Retinal pigment epithelial cell (primary cell): ENCODE measurements around the gene SIN3A.
"Not testable (repeated sequence)": the region's sequence is repeated elsewhere in the genome, so short reads cannot be mapped to it uniquely, and the experiment has no call there.

Experiments used
- DNase-seq: peaks from one replicate; pipeline ENCODE4 v3.0.0-alpha.2; 2010; ENCODE audit warnings: low read depth
- H3K4me3 ChIP-seq: 2 replicates; pipeline ENCODE4 v1.5.1; 2011; ENCODE audit warnings: mild to moderate bottlenecking, low read length, control low read depth, moderate library complexity
- TF ChIP-seq, protein P1 (sequence below): conservative IDR thresholded peaks from 2 replicates; pipeline ENCODE4 v1.5.1; 2011; ENCODE audit warnings: low read depth, low read length, control low read depth, inconsistent platforms

Gene SIN3A

DNA sequence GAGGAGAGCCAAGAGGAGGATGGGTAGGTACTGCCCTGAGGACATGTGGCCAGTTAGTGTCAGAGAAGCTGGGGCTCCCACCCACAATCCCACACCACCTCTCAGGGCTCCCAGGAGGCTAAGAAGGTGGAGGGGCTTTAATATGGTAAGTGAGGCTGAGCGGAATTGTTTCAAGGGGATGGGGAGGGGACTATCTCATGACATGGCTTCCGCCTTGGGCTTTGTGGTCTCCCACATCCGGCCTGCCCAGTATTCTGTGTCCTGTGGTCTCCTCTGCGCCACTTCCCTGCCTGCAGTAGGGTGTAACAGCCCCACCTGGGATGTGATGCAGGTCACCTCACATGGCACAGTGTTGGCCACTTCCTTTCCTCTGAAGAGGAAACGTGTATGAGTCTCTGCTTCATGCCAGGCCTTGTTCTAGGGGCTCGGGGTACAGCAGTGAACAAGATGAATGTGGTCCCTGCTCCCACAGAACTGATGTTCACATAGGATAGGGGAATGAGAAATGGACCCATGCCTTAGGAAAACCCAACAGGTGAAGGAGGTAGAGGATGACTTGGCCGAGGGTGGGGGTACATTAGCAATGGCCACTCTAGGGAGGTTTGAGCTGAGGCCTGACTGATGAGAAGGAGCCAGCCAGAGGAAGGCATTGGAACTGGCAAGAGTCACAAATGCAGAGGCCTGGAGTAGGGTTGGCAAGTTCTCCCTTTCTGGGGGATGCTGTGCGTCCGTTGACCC lies 101.5 kb downstream of the SIN3A start:
- no peak for DNase-seq
- TF ChIP-seq, protein P1, sequence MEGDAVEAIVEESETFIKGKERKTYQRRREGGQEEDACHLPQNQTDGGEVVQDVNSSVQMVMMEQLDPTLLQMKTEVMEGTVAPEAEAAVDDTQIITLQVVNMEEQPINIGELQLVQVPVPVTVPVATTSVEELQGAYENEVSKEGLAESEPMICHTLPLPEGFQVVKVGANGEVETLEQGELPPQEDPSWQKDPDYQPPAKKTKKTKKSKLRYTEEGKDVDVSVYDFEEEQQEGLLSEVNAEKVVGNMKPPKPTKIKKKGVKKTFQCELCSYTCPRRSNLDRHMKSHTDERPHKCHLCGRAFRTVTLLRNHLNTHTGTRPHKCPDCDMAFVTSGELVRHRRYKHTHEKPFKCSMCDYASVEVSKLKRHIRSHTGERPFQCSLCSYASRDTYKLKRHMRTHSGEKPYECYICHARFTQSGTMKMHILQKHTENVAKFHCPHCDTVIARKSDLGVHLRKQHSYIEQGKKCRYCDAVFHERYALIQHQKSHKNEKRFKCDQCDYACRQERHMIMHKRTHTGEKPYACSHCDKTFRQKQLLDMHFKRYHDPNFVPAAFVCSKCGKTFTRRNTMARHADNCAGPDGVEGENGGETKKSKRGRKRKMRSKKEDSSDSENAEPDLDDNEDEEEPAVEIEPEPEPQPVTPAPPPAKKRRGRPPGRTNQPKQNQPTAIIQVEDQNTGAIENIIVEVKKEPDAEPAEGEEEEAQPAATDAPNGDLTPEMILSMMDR: no peak
- H3K4me3 ChIP-seq: no peak overlapping the region

DNA sequence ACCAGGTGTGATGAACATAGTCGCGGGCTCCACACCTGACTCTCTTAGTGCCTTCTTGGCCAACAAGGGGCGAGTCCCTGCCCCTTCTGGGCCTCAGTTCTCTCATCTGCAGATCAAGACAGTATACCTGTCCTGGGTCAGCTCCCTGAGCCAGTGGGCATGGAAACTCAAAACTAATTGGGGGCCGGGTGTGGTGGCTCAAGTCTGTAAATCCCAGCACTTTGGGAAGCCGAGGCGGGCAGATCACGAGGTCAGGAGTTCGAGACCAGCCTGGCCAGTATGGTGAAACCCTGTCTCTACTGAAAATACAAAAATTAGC lies 102.2 kb downstream of the SIN3A start:
- DNase-seq, H3K4me3 ChIP-seq: not testable (repeated sequence)

DNA sequence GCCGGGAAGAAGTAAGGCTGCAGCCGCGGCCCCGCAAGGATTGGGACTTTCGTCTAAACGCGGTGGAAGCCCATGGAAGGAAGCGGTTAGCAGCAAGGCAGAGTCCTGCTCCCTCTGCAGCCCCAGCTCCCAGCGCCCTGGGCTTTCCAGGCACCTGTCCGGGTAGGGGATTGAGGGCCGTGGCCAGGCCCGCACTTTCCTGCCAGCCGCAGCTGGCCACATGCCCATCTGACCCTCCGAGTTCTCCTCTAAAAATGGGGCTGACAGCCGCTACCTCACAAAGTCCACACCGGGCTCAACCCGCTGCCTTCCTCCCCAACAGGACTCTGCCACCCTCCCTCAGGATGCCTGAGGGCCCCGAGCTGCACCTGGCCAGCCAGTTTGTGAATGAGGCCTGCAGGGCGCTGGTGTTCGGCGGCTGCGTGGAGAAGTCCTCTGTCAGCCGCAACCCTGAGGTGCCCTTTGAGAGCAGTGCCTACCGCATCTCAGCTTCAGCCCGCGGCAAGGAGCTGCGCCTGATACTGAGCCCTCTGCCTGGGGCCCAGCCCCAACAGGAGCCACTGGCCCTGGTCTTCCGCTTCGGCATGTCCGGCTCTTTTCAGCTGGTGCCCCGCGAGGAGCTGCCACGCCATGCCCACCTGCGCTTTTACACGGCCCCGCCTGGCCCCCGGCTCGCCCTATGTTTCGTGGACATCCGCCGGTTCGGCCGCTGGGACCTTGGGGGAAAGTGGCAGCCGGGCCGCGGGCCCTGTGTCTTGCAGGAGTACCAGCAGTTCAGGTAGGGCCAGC lies 102.7 kb downstream of the SIN3A start:
- H3K4me3 ChIP-seq: peak overlapping the region; percentile 77
- TF ChIP-seq, protein P1: no peak
- no peak for DNase-seq

DNA sequence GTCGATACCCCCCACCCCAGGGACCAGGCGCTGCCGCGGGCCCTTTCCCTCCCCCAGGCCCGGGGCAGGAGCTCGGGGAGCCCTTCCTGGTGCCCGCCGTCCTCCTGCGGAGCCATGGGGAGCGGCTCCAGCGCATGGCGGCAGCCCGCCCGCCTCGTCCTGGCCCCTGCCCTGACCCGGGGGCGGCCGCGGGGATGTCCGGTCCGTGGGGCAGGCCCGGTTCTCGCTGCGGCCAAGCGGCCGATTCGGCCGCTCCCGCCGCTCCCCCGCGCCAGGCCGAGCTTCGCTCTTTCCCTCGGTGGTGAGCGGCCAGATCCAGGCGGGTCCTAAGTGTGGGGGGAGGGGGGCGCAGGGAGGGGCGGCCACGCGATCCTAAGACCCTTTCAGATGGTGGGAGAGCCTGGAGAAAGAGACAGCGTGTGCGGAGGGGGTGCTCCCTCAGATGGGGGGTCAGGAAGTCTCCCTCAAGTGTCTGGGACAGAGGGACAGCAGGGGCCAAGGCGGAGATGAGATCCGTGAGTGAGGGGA lies 103.4 kb downstream of the SIN3A start:
- TF ChIP-seq, protein P1: no peak
- H3K4me3 ChIP-seq: peak overlapping the region; percentile 77
- DNase-seq: no peak

DNA sequence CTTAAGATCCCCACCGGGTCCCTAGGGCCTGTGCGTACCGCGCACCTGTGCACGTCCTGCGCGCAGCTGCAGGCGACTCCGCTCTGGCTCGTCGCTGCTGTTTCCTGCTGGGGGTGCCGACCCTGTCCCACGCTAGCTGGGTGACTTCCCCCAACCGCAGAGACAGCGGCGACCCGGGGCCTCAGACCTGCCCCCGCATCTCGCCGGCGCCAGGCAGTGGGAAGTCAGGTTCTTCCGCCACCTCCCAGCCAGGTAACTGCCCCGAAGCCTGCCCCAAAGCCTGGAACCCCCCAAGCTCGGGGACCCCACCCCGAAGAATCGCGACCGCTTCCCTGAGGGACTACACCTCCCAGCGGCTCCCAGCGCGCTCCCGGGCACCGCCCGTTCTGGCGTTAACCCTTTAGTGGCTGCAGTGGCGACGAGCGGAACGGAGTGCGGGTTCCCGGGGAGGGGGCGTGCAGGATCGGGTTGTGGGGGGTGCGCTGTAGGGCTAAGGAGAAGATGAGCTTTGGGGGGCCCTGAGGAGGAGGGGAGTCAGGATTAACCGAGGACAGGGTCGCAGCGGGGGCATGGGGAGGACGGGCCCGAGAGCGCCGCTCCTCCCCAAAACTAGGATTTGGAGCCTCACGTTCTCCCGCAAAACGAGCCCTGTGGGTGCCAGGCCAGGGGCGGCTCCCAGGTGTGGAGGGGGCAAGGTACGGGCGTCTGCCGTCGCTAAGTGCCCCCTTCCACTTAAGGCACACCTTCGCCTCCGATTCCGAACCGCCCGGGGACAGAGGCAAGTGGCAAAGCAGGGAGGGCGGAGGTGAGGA lies 104.1 kb downstream of the SIN3A start:
- H3K4me3 ChIP-seq: peak overlapping the region; percentile 77
- DNase-seq: no peak
- TF ChIP-seq, protein P1: no peak

DNA sequence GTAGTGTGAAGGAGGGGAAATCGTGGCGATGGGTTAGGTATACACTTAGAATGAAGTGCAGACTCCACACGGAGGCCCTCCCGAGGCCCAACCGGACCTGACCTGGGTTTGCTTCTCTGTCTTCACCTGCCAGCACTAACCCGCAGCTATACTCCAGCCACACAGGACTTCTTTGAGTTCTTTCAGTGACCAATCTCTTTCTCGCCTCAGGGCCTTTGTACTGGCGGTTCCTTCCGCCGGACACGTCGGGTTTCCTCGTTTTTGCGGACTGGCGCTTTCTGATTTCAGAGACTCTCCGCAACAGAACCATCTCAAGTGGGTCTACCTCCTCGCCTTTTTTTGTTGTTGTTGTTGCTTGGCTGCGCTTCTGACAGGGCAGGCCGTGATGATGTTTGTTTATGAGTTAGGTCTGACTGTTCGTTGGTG lies 104.7 kb downstream of the SIN3A start, which contains the start of gene NEIL1:
NEIL1 (plus strand) TSS at position 244 of the 426 bp plus-strand sequence. CDS start 1,867 bp downstream, outside the sequence.
- H3K4me3 ChIP-seq: peak within 1 kb of the TSS; percentile 77
- TF ChIP-seq, protein P1: no peak
- no peak for DNase-seq

DNA sequence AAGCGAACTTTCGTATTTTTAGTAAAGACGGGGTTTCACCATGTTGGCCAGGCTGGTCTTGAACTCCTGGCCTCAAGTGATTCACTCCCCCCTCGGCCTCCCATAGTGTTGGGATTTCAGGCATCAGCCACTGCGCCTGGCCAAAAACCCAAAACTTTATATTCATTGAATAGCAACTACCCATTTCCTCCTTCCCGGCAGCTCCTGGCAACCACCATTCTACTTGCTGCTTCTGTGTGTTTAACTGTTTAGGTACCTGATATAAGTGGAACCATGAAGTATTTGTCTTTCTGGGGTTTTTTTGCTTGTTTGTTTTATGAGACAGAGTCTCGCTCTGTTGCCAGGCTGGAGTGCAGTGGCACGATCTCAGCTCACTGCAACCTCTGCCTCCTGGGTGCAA lies 107.5 kb downstream of the SIN3A start:
- H3K4me3 ChIP-seq, DNase-seq: not testable (repeated sequence)
